ENCODE measurements around the gene WNT9A.
A peak's percentile ranks its signal among the peaks of the same experiment; 100 is the strongest.

WNT9A gene

DNA sequence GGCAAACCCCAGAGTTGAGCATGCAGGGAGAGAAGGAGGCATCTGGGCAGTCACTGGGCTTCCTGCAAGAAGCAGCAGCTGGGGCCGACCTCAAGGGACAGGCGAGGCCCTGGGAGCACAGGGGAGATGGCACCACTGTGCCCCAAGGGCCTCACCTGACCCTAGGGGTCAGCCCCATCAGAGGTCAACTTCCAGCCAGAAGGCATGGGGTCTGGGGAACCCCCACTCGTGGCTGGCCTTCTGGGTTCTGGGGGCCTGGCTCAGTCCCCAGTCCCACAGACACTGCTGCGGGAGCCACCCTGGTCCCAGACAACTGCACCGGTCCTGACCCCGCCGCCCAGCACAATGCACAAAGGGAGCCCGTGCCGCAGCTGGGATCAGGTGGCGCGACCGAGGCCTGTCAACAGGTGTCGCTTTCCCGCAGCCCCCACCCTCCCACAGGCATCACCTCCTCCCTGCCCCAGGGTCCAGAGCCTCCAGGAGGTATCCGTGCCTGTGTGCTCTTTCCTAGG is 6.2 kb downstream of the WNT9A start:
- DNase-seq = no peak

- no peak for DNase-seq
Measured at GRCh38 chr1:227940791-227941241, 6.9 kb downstream of the WNT9A start.

- DNase-seq = no peak
Measured at GRCh38 chr1:227939791-227940771, 7.7 kb downstream of the WNT9A start.

DNA sequence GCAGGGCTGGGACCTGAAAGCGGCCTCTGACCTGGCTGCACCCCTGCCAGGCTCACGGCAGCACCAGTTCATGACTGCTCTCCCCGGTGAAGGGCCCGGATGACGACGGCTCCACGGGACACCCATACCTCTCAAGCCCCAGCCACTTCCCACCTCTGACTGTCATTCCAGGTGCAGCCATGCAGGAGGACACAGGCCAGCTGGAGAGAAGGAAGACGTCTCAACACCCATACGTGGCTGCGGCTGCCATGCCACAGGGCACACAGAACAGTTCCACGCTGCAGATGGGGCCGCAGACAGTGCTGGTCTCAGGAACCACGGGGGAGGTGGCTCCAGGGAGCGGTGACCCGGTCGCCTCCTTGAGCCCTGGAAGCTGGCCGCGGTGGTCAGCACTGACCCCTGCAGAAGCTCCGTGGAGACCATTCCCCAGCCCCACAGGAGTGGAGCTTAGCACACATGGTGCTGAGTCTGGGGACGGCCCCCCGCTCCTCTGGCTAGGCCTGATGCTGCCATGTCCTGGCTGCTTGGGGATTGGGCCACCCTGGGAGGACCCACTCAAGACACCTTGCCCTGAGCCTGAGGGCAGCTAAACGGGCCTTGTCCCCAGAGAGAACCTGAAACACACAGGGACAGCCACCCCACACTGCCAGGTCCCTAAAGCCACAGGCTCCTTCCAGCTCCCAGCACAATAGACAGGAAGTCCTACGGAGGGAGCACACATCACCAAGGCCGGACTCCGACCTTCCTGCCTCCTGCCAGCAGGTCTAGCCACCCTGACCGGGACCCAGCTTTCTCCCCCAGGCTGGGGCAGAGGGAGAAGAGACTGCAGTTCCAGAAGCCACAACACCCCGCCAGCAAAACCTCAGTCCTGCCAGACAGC is 8.6 kb downstream of the WNT9A start:
- DNase-seq = no peak

DNA sequence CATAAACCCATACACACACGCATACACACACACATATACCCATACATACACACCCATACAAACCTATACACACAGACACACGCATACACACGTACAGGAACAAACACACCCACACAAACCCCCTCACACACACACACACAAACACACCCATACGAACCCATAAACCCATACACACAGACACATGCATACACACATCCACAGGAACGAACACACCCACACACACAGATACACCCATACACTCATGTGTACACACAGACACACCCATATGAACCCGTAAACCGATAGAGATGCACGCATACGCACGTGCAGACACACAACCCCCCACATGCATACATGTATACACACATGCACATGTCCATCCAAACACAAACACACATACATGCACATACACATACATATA is 9.5 kb downstream of the WNT9A start:
- no peak for DNase-seq

DNA sequence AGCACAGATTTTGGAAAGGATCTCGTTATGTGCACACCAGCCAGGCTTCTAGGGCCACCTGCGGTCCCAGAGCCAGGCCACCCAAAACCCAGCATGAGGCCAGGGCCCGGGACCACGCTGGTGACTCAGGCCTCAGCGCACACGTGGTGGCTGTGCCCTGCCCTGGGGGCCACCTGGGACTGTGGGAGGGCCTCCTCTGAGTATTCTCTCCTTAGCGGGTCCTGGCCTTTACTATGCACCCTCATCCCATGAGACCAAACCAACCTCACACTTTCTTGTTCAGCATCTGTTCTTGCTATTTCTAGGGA is 9.9 kb downstream of the WNT9A start:
- no peak for DNase-seq

DNA sequence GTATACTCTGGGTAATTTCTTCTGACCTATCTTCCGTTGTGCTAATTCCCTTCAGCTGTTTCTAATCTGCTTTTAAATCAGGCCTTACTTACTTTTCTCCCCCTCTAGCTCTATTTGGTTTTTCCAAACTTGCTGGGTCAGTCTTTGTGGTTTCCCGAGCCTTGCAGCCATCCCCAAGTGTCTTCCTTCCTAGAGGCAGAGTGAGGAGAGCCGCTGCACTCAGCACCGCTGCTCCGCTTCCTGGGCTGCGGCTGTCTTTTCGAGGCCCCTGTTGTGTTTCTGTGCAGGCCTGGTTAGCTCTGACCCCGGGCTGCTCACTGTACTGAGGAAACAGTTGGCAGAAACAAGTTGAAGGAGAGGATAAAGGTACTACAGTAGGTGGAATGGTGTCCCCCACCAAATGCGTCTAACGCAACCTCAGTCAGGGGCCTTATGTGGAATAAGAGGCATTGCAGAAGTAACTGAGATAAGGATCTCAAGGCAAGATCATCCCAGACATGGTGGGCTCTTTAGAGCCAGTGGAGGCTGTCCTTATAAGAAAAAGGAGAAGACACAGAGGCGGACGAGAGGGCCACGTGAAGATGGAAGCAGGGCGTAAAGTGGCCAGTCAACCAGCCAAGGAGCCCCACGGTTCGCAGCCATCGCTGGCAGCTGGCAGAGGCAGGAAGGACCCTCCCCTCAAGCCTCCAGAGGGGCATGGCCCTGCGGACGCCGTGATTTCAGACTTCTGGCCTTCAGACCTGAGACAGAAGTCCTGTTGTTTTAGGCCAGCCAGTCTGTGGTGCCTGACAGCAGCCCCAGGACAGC is 10.5 kb downstream of the WNT9A start:
- no peak for DNase-seq

GRCh38 chr1:227935826-227936225 is 11.9 kb downstream of the WNT9A start:
- DNase-seq = no peak

DNA sequence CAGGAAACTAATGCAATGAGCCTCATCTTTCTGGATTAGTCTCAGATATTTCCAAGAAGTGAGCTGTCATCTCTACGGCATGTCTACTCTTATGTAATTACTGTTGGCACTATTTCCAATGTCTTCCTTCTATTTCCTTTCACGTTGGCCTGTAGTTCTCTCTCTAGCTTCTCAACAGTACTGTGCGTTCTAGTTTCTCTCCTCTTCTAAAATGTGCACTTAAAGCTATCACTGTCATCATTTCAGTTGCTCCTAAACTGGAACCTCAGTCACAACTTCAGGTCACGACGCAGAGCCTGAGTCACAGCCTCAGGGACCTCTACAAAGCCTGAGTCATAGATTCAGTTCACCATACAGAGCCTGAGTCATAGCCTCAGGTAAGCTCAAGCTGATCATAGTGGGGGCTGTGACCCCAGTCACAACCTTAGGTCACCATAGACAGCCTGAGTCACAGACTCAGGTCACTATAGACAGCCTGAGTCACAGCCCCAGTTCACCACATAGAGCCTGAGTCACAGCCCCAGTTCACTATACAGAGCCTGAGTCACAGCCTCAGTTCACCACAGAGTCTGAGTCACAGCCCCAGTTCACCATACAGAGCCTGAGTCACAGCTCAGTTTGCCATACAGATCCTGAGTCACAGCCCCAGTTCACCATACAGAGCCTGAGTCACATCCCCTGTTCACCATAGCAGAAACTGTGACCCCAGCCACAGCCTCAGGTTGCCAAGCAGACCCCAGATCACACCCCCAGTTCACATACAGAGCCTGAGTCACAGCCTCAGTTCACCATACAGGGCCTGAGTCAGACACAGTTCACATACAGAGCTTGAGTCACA is 13.0 kb downstream of the WNT9A start:
- peak; percentile 12 for DNase-seq

- no peak for DNase-seq
Measured at GRCh38 chr1:227929751-227930472, 17.8 kb downstream of the WNT9A start.

GRCh38 chr1:227928811-227929375 is 18.8 kb downstream of the WNT9A start:
- DNase-seq = no peak

DNA sequence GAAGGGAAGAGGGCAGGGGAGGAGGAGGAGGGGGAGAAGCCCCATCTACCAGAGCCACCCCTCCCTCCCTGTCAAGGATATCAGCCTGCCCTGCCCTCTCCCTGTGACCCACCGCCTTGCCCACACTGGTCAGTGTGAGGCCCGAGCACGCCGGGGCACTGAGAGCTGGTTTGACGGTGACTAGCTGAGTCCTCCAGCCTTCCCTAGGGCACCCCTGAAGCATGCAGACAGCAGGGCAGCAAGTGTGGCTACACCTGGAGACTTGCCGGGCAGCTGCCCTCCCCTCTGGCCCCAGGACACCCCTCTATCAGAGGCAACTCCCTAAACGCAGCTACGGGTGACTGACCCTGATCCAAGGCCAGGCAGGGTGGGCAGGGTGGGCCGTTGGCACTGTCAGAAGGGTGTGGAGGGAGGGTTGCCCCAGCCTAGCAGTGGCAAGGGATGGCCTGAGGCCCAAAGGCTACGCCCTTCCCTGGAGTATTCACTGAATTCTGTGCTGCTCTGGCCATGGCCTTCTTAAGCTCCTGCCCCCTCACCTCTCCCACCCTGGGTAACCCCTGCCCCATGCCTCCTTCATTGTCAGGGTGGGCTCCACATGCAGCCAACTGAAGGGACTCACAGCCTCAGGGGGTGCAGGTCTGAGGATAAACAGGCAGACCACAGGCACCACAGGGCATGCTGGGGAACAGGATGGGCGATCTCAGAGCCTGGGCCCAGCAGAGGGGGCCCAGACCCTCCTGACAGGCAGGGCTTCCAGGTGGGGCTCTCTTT is 19.6 kb downstream of the WNT9A start:
- DNase-seq = no peak

- no peak for DNase-seq
Measured at GRCh38 chr1:227926896-227927885, 20.5 kb downstream of the WNT9A start.

- DNase-seq = no peak
Measured at GRCh38 chr1:227926216-227926791, 21.4 kb downstream of the WNT9A start.

DNA sequence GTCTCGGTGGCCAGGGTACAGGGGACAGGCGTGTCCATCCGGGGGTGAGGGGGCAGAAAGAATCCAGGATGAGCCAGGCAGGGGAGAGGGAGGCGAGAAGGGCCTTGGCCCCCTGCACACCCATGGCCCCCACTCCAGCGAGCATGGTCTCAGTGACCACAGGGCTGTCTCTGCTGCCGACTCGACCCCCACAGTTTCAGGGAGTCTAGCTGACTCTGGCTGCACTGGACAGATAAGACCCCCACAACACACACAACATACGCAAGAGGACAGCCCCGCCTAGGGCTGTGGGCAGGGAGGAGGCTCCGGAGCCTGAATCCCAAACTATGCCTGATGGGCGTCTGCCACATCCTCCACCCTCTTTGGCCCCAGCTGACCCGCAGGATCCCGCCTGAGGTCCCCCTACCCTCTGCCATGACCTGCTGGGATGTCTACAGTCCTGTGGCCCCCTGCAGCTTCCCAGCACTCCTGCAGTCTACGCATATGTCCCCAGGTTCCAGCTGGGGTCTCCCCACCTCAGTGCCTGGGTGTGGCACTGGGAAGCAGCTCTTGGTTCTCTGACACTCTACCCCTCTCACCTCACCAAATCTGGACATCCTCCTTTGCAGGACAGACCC is 22.0 kb downstream of the WNT9A start:
- DNase-seq = no peak

- DNase-seq = no peak
Measured at GRCh38 chr1:227924833-227925574, 22.7 kb downstream of the WNT9A start.
